HepG2 (cell line): ENCODE results near the gene HERPUD2. TPM values are rescaled to one million over a fixed set of nuclear protein-coding genes. Genes with fewer than 3 reads are reported as not detected.

ENCODE experiments used
- ATF1 ChIP-seq: IDR thresholded peaks from 2 replicates; pipeline ENCODE4 v1.6.1; 2016; ENCODE audit warnings: mild to moderate bottlenecking, control low read depth
- CREB3 ChIP-seq: sonication (generic); formaldehyde crosslinking; IDR thresholded peaks from 2 replicates; pipeline ENCODE4 v1.5.0; 2020; ENCODE audit warnings: missing genetic modification reagents
- ELF1 ChIP-seq: sonication (generic); formaldehyde crosslinking; IDR thresholded peaks from 2 replicates; pipeline ENCODE4 v1.4.0; 2020; ENCODE audit warnings: missing genetic modification reagents
- KMT2A ChIP-seq: sonication (generic); formaldehyde crosslinking; IDR thresholded peaks from 2 replicates; pipeline ENCODE4 v1.4.0; 2020; ENCODE audit warnings: missing genetic modification reagents
- NFAT5 ChIP-seq: sonication (generic); formaldehyde crosslinking; IDR thresholded peaks from 2 replicates; pipeline ENCODE4 v1.4.0; 2020; ENCODE audit warnings: missing genetic modification reagents
- PAWR ChIP-seq: sonication (generic); formaldehyde crosslinking; IDR thresholded peaks from 2 replicates; pipeline ENCODE4 v1.4.0; 2020; ENCODE audit warnings: missing genetic modification reagents, mild to moderate bottlenecking, borderline replicate concordance
- PLSCR1 ChIP-seq: sonication (generic); formaldehyde crosslinking; IDR thresholded peaks from 2 replicates; pipeline ENCODE4 v1.5.0; 2020; ENCODE audit warnings: missing genetic modification reagents, mild to moderate bottlenecking, borderline replicate concordance
- SNAI1 ChIP-seq: sonication (generic); formaldehyde crosslinking; IDR thresholded peaks from 2 replicates; pipeline ENCODE4 v1.5.0; 2020; ENCODE audit warnings: mild to moderate bottlenecking, missing genetic modification reagents, borderline replicate concordance
- STAT6 ChIP-seq: sonication (generic); formaldehyde crosslinking; IDR thresholded peaks from 2 replicates; pipeline ENCODE4 v1.4.0; 2020; ENCODE audit warnings: missing genetic modification reagents, mild to moderate bottlenecking, borderline replicate concordance
- UBTF ChIP-seq: sonication (generic); formaldehyde crosslinking; IDR thresholded peaks from 2 replicates; pipeline ENCODE4 v1.4.0; 2020; ENCODE audit warnings: mild to moderate bottlenecking, missing genetic modification reagents
- ZNF446 ChIP-seq: sonication (generic); formaldehyde crosslinking; IDR thresholded peaks from 2 replicates; pipeline ENCODE4 v1.5.0; 2020; ENCODE audit warnings: mild to moderate bottlenecking, missing genetic modification reagents
- ZNF510 ChIP-seq: sonication (generic); formaldehyde crosslinking; IDR thresholded peaks from 2 replicates; pipeline ENCODE4 v1.4.0; 2020; ENCODE audit warnings: low read depth, mild to moderate bottlenecking, missing genetic modification reagents
- ZNF549 ChIP-seq: sonication (generic); formaldehyde crosslinking; IDR thresholded peaks from 2 replicates; pipeline ENCODE4 v1.5.0; 2020; ENCODE audit warnings: missing genetic modification reagents
- ZNF557 ChIP-seq: sonication (generic); formaldehyde crosslinking; IDR thresholded peaks from 2 replicates; pipeline ENCODE4 v1.4.0; 2020; ENCODE audit warnings: missing genetic modification reagents
- ZNF660 ChIP-seq: sonication (generic); formaldehyde crosslinking; IDR thresholded peaks from 2 replicates; pipeline ENCODE4 v1.5.1; 2020; ENCODE audit warnings: mild to moderate bottlenecking, low read depth, missing genetic modification reagents, borderline replicate concordance
- ZNF709 ChIP-seq: sonication (generic); formaldehyde crosslinking; IDR thresholded peaks from 2 replicates; pipeline ENCODE4 v1.5.0; 2020; ENCODE audit warnings: mild to moderate bottlenecking, missing genetic modification reagents
- ZNF768 ChIP-seq: sonication (generic); formaldehyde crosslinking; IDR thresholded peaks from 2 replicates; pipeline ENCODE4 v1.4.0; 2020; ENCODE audit warnings: missing genetic modification reagents
- polyA plus RNA-seq, 8 experiments: library from polyadenylated mRNA; depleted of rRNA in 3 of 8; stranded (reverse) in 7 of 8; unstranded in 1 of 8; fragments of >200 nt; fragmentation: Illumina TruSeq in 4 of 8; extraction: Trizol in 4 of 8; gene quantifications; 2 replicates each; pipeline versions ENCODE4 v1.2.1 to v1.2.3, GENCODE V29; 2011 to 2016; ENCODE audit warnings: low read depth in 4 of 8, missing spikeins in 1 of 8, mixed read lengths in 1 of 8; ENCODE audit not compliant: insufficient read depth in 1 of 8
- total RNA-seq, 5 experiments: library from RNA; depleted of rRNA; stranded (reverse); fragments of >200 nt; fragmentation: Illumina TruSeq; extraction: Trizol; gene quantifications; 2 replicates each; pipeline ENCODE4 v1.2.3, GENCODE V29; 2016; ENCODE audit warnings: low read depth in 1 of 5

HERPUD2 gene
- total and polyA plus RNA-seq, 2 of the 13 experiments (the other 11 are each of a cell fraction or from before 2014, with no cell fraction given), result 10.7 to 38.6 TPM

GRCh38 chr7:35694784-35695472 lies at the start of gene HERPUD2 (continued):
- TF ChIP-seq PAWR (CRISPR knock-in tag) (no peak), ZNF660 (CRISPR knock-in tag) (no peak), STAT6 (CRISPR knock-in tag) (no peak), NFAT5 (CRISPR knock-in tag) (no peak), ZNF446 (CRISPR knock-in tag) (peak; percentile 83), ZNF510 (CRISPR knock-in tag) (no peak), ZNF557 (CRISPR knock-in tag) (0 out of 2 replicates have a peak, but pooled peaks have one; percentile 75), ZNF549 (CRISPR knock-in tag) (no peak), UBTF (peak; percentile 98), ATF1 (CRISPR knock-in tag) (peak; percentile 86), ZNF709 (peak; percentile 98), SNAI1 (no peak), CREB3 (peak; percentile 19; the same call in 1 of the 2 replicates), ELF1 (CRISPR knock-in tag) (peak; percentile 80), ZNF768 (CRISPR knock-in tag) (peak; percentile 52), PLSCR1 (CRISPR knock-in tag) (peak; percentile 19; the same call in 1 of the 2 replicates), KMT2A (CRISPR knock-in tag) (peak; percentile 88)
